ENCODE results near the gene DISP3. TPM values are rescaled to one million over a fixed set of nuclear protein-coding genes. Genes with fewer than 3 reads are reported as not detected.

The DISP3 gene
- total RNA-seq, 3 donors from 2014 or later (not counting 1 experiment from before 2014, with no cell fraction given), result 0.24 to 0.68 (median 0.60) TPM

- ATAC-seq (no peak), DNase-seq (no peak)
- Mint-ChIP-seq H3K27me3 (ENCODE audit: low read depth in 2 of 2) (peaks cover 0 to 2% of the 10 kb centered on the region in 2 donors), H3K4me1 (no peaks in the 10 kb centered on the region), H3K9me3 (no peaks in the 10 kb centered on the region), H3K4me3 (no peak overlapping the region), H3K36me3 (no peaks in the 10 kb centered on the region), H3K27ac (no peak overlapping the region)
- Histone ChIP-seq H3K4me1 (ENCODE audit: control insufficient read depth, insufficient read depth, low read length) (no peaks in the 10 kb centered on the region), H3K36me3 (ENCODE audit: control insufficient read depth, insufficient read depth, low read length) (no peaks in the 10 kb centered on the region), H3K9me3 (ENCODE audit: control insufficient read depth, insufficient read depth, low read length) (no peaks in the 10 kb centered on the region), H3K27me3 (ENCODE audit: control insufficient read depth, insufficient read depth, low read length) (no peaks in the 10 kb centered on the region), H3K4me3 (ENCODE audit: low read length) (no peak overlapping the region), H3K27ac (ENCODE audit: low read length) (no peak overlapping the region)
- TF ChIP-seq, protein P1, sequence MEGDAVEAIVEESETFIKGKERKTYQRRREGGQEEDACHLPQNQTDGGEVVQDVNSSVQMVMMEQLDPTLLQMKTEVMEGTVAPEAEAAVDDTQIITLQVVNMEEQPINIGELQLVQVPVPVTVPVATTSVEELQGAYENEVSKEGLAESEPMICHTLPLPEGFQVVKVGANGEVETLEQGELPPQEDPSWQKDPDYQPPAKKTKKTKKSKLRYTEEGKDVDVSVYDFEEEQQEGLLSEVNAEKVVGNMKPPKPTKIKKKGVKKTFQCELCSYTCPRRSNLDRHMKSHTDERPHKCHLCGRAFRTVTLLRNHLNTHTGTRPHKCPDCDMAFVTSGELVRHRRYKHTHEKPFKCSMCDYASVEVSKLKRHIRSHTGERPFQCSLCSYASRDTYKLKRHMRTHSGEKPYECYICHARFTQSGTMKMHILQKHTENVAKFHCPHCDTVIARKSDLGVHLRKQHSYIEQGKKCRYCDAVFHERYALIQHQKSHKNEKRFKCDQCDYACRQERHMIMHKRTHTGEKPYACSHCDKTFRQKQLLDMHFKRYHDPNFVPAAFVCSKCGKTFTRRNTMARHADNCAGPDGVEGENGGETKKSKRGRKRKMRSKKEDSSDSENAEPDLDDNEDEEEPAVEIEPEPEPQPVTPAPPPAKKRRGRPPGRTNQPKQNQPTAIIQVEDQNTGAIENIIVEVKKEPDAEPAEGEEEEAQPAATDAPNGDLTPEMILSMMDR (IDR thresholded peaks at IDR 0.05), result no peak
- WGBS (ENCODE audit: insufficient coverage), result 93% methylated on average over 7 of the region's 7 CpGs
- intact Hi-C loops (cut with micrococcal nuclease), result no loop called here
Measured at GRCh38 chr1:11541236-11541635, 62.3 kb downstream of the DISP3 start.

DNA sequence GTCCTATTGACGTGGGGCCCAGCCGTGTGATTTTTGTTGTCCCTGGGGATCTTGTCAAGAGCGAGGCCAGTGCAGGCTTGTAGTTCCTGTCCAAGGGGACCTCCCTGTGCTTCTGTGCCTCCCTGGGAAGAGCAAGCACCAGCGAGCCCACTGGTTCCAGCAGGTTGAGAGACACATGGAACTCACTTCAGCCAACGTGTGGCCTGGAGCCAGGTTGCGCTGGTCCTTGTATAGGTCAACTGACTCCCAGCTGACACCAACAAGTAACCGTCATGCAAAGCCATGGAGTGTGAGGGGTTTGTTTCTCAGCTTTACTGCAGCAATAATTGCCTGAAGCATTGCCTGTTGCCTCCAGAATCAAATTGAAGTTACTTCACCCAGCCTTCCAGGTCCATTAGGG lies 63.0 kb downstream of the DISP3 start:
- Histone ChIP-seq H3K27ac (ENCODE audit: low read length) (no peak overlapping the region), H3K27me3 (ENCODE audit: control insufficient read depth, insufficient read depth, low read length) (no peaks in the 10 kb centered on the region), H3K9me3 (ENCODE audit: control insufficient read depth, insufficient read depth, low read length) (no peaks in the 10 kb centered on the region), H3K4me1 (ENCODE audit: control insufficient read depth, insufficient read depth, low read length) (no peaks in the 10 kb centered on the region), H3K36me3 (ENCODE audit: control insufficient read depth, insufficient read depth, low read length) (no peaks in the 10 kb centered on the region), H3K4me3 (ENCODE audit: low read length) (no peak overlapping the region)
- DNase-seq (no peak), ATAC-seq (no peak)
- TF ChIP-seq, protein P1 (IDR thresholded peaks at IDR 0.05), result no peak
- Mint-ChIP-seq H3K27ac (no peak overlapping the region), H3K36me3 (no peaks in the 10 kb centered on the region), H3K4me3 (no peak overlapping the region), H3K4me1 (no peaks in the 10 kb centered on the region), H3K27me3 (ENCODE audit: low read depth in 2 of 2) (peaks cover 0 to 2% of the 10 kb centered on the region in 2 donors), H3K9me3 (no peaks in the 10 kb centered on the region)
- WGBS (ENCODE audit: insufficient coverage), result 75% methylated on average over 7 of the region's 7 CpGs
- intact Hi-C loops (cut with micrococcal nuclease), result no loop called here

GRCh38 chr1:11543392-11543791 lies 64.4 kb downstream of the DISP3 start:
- Mint-ChIP-seq H3K27me3 (ENCODE audit: low read depth in 2 of 2) (peaks cover 0 to 7% of the 10 kb centered on the region in 2 donors), H3K4me1 (no peaks in the 10 kb centered on the region), H3K36me3 (no peaks in the 10 kb centered on the region), H3K9me3 (no peaks in the 10 kb centered on the region), H3K4me3 (no peak overlapping the region), H3K27ac (no peak overlapping the region)
- no peak for ATAC-seq
- Histone ChIP-seq H3K27ac (ENCODE audit: low read length) (no peak overlapping the region), H3K4me3 (ENCODE audit: low read length) (no peak overlapping the region), H3K4me1 (ENCODE audit: control insufficient read depth, insufficient read depth, low read length) (no peaks in the 10 kb centered on the region), H3K27me3 (ENCODE audit: control insufficient read depth, insufficient read depth, low read length) (no peaks in the 10 kb centered on the region), H3K36me3 (ENCODE audit: control insufficient read depth, insufficient read depth, low read length) (no peaks in the 10 kb centered on the region), H3K9me3 (ENCODE audit: control insufficient read depth, insufficient read depth, low read length) (no peaks in the 10 kb centered on the region)
- DNase-seq, result no peak
- 68% methylated on average over 4 of the region's 4 CpGs for WGBS (ENCODE audit: insufficient coverage)
- intact Hi-C loops (cut with micrococcal nuclease), result no loop called here
- TF ChIP-seq, protein P1 (IDR thresholded peaks at IDR 0.05), result no peak

- H3K4me1 Mint-ChIP-seq, result no peaks in the 10 kb centered on the region
- TF ChIP-seq, protein P1 (IDR thresholded peaks at IDR 0.05), result no peak
- no peaks in the 10 kb centered on the region for H3K27me3 ChIP-seq (ENCODE audit: control insufficient read depth, insufficient read depth, low read length)
- H3K9me3 ChIP-seq (ENCODE audit: control insufficient read depth, insufficient read depth, low read length), result no peaks in the 10 kb centered on the region
- ATAC-seq (no peak), DNase-seq (no peak)
- no peaks in the 10 kb centered on the region for H3K36me3 Mint-ChIP-seq
- H3K27ac ChIP-seq (ENCODE audit: low read length), result no peak overlapping the region
- H3K4me3 ChIP-seq (ENCODE audit: low read length), result no peak overlapping the region
- intact Hi-C loops (cut with micrococcal nuclease), result no loop called here
- H3K27me3 Mint-ChIP-seq (ENCODE audit: low read depth in 2 of 2), result peaks cover 0 to 7% of the 10 kb centered on the region in 2 donors
- 67% methylated on average over 2 of the region's 2 CpGs for WGBS (ENCODE audit: insufficient coverage)
- H3K36me3 ChIP-seq (ENCODE audit: control insufficient read depth, insufficient read depth, low read length), result no peaks in the 10 kb centered on the region
- no peak overlapping the region for H3K4me3 Mint-ChIP-seq
- H3K4me1 ChIP-seq (ENCODE audit: control insufficient read depth, insufficient read depth, low read length), result no peaks in the 10 kb centered on the region
- H3K27ac Mint-ChIP-seq, result no peak overlapping the region
- H3K9me3 Mint-ChIP-seq, result no peaks in the 10 kb centered on the region
Measured at GRCh38 chr1:11543796-11544195, 64.8 kb downstream of the DISP3 start.

Data from natural killer cell (primary cell).